ENCODE measurements around the gene SLAMF9. TPM values are rescaled to one million over a fixed set of nuclear protein-coding genes. Genes with fewer than 3 reads are reported as not detected.

Gene SLAMF9
- total RNA-seq, 1 donor from 2014 or later: 0.43 TPM

DNA sequence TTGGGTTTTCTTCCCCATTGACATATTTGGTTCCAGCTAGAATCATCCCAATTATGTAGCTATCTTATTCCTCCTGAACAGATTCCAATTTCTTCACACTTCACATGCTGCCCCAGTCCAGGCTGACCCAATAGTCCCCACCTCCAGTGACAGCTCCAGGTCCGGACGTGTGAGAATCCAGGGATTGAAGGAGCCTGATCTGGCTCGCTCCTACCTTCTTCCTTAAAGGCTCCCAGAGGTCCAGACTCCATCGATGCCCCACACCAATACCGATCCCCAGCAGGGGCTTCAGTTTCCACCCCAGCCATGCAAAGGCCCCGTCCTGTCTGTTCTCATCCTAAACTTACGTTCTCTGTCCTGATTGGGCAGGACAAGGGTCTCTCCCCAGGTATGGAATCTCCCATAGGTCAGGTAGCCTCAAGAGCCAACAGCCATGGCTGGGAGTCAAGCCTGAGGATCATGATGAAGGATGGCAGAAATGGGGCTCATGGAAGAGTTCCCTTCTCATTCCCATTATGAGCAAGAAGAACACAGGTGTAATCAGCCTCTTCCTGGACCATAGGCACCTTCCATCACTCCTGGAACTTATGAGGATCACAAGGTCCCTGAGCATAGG lies 20.4 kb upstream of the SLAMF9 start:
- H3K36me3 ChIP-seq (ENCODE audit: insufficient read depth, low read length): no peaks in the 10 kb centered on the region
- H3K36me3 Mint-ChIP-seq (ENCODE audit: low read depth, unreplicated experiment): no peaks in the 10 kb centered on the region
- no peaks in the 10 kb centered on the region for H3K4me1 ChIP-seq (ENCODE audit: insufficient read depth, low read length)
- peaks cover 1% of the 10 kb centered on the region for H3K4me1 Mint-ChIP-seq (ENCODE audit: low read depth, unreplicated experiment)
- no peaks in the 10 kb centered on the region for H3K9me3 ChIP-seq (ENCODE audit: insufficient read depth, low read depth, low read length)
- FAIRE-seq: no peak
- no peak overlapping the region for H3K4me3 Mint-ChIP-seq (ENCODE audit: unreplicated experiment)
- no peaks in the 10 kb centered on the region for H3K79me2 ChIP-seq (ENCODE audit: insufficient read depth, low read length)
- no peak overlapping the region for H3K4me2 ChIP-seq (ENCODE audit: low read length)
- peaks cover 16% of the 10 kb centered on the region for H3K27me3 ChIP-seq (ENCODE audit: insufficient read depth, low read length)
- TF ChIP-seq, protein P1, sequence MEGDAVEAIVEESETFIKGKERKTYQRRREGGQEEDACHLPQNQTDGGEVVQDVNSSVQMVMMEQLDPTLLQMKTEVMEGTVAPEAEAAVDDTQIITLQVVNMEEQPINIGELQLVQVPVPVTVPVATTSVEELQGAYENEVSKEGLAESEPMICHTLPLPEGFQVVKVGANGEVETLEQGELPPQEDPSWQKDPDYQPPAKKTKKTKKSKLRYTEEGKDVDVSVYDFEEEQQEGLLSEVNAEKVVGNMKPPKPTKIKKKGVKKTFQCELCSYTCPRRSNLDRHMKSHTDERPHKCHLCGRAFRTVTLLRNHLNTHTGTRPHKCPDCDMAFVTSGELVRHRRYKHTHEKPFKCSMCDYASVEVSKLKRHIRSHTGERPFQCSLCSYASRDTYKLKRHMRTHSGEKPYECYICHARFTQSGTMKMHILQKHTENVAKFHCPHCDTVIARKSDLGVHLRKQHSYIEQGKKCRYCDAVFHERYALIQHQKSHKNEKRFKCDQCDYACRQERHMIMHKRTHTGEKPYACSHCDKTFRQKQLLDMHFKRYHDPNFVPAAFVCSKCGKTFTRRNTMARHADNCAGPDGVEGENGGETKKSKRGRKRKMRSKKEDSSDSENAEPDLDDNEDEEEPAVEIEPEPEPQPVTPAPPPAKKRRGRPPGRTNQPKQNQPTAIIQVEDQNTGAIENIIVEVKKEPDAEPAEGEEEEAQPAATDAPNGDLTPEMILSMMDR (IDR thresholded peaks at IDR 0.05; ENCODE audit: insufficient read depth, low read depth, low read length): no peak
- TF ChIP-seq EZH2 (IDR thresholded peaks at IDR 0.05; ENCODE audit: insufficient read depth, low read length): no peak
- H3K27ac Mint-ChIP-seq (ENCODE audit: unreplicated experiment): no peak overlapping the region
- no peak overlapping the region for H2AFZ ChIP-seq (ENCODE audit: low read depth, low read length)
- no peak for DNase-seq (ENCODE audit: low read depth)
- peaks cover 3% of the 10 kb centered on the region for H3K9me3 Mint-ChIP-seq (ENCODE audit: unreplicated experiment)
- no peak overlapping the region for H3K4me3 ChIP-seq (ENCODE audit: insufficient read depth, low read depth, low read length)
- H4K20me1 ChIP-seq (ENCODE audit: insufficient read depth, low read length): no peaks in the 10 kb centered on the region
- peaks cover 28% of the 10 kb centered on the region for H3K27me3 Mint-ChIP-seq (ENCODE audit: low read depth, unreplicated experiment)
- no peak overlapping the region for H3K9ac ChIP-seq (ENCODE audit: low read length)
- no peak overlapping the region for H3K27ac ChIP-seq (ENCODE audit: low read depth, low read length)

GRCh38 chr1:159973350-159973940 lies 19.4 kb upstream of the SLAMF9 start:
- Histone ChIP-seq H3K27me3 (ENCODE audit: insufficient read depth, low read length) (peaks cover 12% of the 10 kb centered on the region), H3K9ac (ENCODE audit: low read length) (no peak overlapping the region), H3K36me3 (ENCODE audit: insufficient read depth, low read length) (no peaks in the 10 kb centered on the region), H4K20me1 (ENCODE audit: insufficient read depth, low read length) (no peaks in the 10 kb centered on the region), H3K27ac (ENCODE audit: low read depth, low read length) (no peak overlapping the region), H3K4me1 (ENCODE audit: insufficient read depth, low read length) (no peaks in the 10 kb centered on the region), H3K79me2 (ENCODE audit: insufficient read depth, low read length) (no peaks in the 10 kb centered on the region), H3K9me3 (ENCODE audit: insufficient read depth, low read depth, low read length) (no peaks in the 10 kb centered on the region), H2AFZ (ENCODE audit: low read depth, low read length) (no peak overlapping the region), H3K4me2 (ENCODE audit: low read length) (no peak overlapping the region), H3K4me3 (ENCODE audit: insufficient read depth, low read depth, low read length) (no peak overlapping the region)
- Mint-ChIP-seq H3K9me3 (ENCODE audit: unreplicated experiment) (peaks cover 3% of the 10 kb centered on the region), H3K4me3 (ENCODE audit: unreplicated experiment) (no peak overlapping the region), H3K27me3 (ENCODE audit: low read depth, unreplicated experiment) (peaks cover 18% of the 10 kb centered on the region), H3K36me3 (ENCODE audit: low read depth, unreplicated experiment) (no peaks in the 10 kb centered on the region), H3K27ac (ENCODE audit: unreplicated experiment) (no peak overlapping the region), H3K4me1 (ENCODE audit: low read depth, unreplicated experiment) (peaks cover 1% of the 10 kb centered on the region)
- FAIRE-seq (no peak), DNase-seq (ENCODE audit: low read depth) (no peak)
- TF ChIP-seq, protein P1 (IDR thresholded peaks at IDR 0.05; ENCODE audit: insufficient read depth, low read depth, low read length): no peak
- no peak for TF ChIP-seq EZH2 (IDR thresholded peaks at IDR 0.05; ENCODE audit: insufficient read depth, low read length)

Data from astrocyte (in vitro differentiated cells and primary cell).